HepG2 (cell line): ENCODE data around the gene SEMA6B. TPM values are rescaled to one million over a fixed set of nuclear protein-coding genes. Genes with fewer than 3 reads are reported as not detected.
A peak's percentile ranks its signal among the peaks of the same experiment; 100 is the strongest.

Experiments used
- ATRX ChIP-seq: sonication (generic); formaldehyde crosslinking; IDR thresholded peaks from 2 replicates; pipeline ENCODE4 v1.4.0; 2020; ENCODE audit warnings: missing genetic modification reagents, borderline replicate concordance
- CBFB ChIP-seq: sonication (generic); formaldehyde crosslinking; IDR thresholded peaks from 2 replicates; pipeline ENCODE4 v1.4.0; 2020; ENCODE audit warnings: missing genetic modification reagents
- CEBPB ChIP-seq: IDR thresholded peaks from 2 replicates; pipeline ENCODE4 v1.6.1; 2011; ENCODE audit warnings: low read depth, low read length, improper control_type of control experiment, borderline replicate concordance
- CEBPG ChIP-seq: IDR thresholded peaks from 2 replicates; pipeline ENCODE4 v1.6.1; 2016
- CHD2 ChIP-seq: IDR thresholded peaks from 2 replicates; pipeline ENCODE4 v1.6.1; 2011; ENCODE audit warnings: low read depth, low read length, improper control_type of control experiment
- EHMT2 ChIP-seq: fragments of 200-600 bp; sonication (generic); IDR thresholded peaks from 2 replicates; pipeline ENCODE4 v1.7.0; 2017; ENCODE audit warnings: antibody characterized with exemption, low read depth, low read length, borderline replicate concordance
- ELF3 ChIP-seq: IDR thresholded peaks from 2 replicates; pipeline ENCODE4 v1.6.1; 2016; ENCODE audit warnings: missing genetic modification reagents, missing compliant biosample characterization
- GPN1 ChIP-seq: sonication (generic); formaldehyde crosslinking; IDR thresholded peaks from 2 replicates; pipeline ENCODE4 v1.5.1; 2020; ENCODE audit warnings: missing genetic modification reagents, borderline replicate concordance
- KDM5A ChIP-seq: fragments of 200-600 bp; sonication (generic); IDR thresholded peaks from 2 replicates; pipeline ENCODE4 v1.7.0; 2018; ENCODE audit warnings: antibody characterized with exemption, mild to moderate bottlenecking, low read length, borderline replicate concordance
- NCOA2 ChIP-seq: sonication (generic); formaldehyde crosslinking; IDR thresholded peaks from 2 replicates; pipeline ENCODE4 v1.8.0; 2022; ENCODE audit warnings: inconsistent platforms
- NFIC ChIP-seq: IDR thresholded peaks from 2 replicates; pipeline ENCODE4 v1.6.1; 2012; ENCODE audit warnings: mild to moderate bottlenecking, low read length, inconsistent platforms
- PAWR ChIP-seq: sonication (generic); formaldehyde crosslinking; IDR thresholded peaks from 2 replicates; pipeline ENCODE4 v1.4.0; 2020; ENCODE audit warnings: missing genetic modification reagents, mild to moderate bottlenecking, borderline replicate concordance
- SP140L ChIP-seq: sonication (generic); formaldehyde crosslinking; IDR thresholded peaks from 2 replicates; pipeline ENCODE4 v1.4.0; 2020; ENCODE audit warnings: missing genetic modification reagents, borderline replicate concordance
- SRF ChIP-seq: IDR thresholded peaks from 2 replicates; pipeline ENCODE4 v1.6.1; 2011; ENCODE audit warnings: mild to moderate bottlenecking, low read depth, low read length, moderate library complexity
- XRCC5 ChIP-seq: fragments of 200-400 bp; formaldehyde crosslinking; optimal IDR thresholded peaks from 2 replicates; pipeline ENCODE3; 2017; ENCODE audit warnings: mild to moderate bottlenecking, low read length
- ZNF274 ChIP-seq: sonication (generic); formaldehyde crosslinking; IDR thresholded peaks from 2 replicates; pipeline ENCODE4 v1.5.1; 2020; ENCODE audit warnings: mild to moderate bottlenecking, missing genetic modification reagents
- ZNF335 ChIP-seq: sonication (generic); formaldehyde crosslinking; IDR thresholded peaks from 2 replicates; pipeline ENCODE4 v1.4.0; 2020; ENCODE audit warnings: missing genetic modification reagents
- ZNF710 ChIP-seq: sonication (generic); formaldehyde crosslinking; IDR thresholded peaks from 2 replicates; pipeline ENCODE4 v1.5.0; 2020; ENCODE audit warnings: mild to moderate bottlenecking, missing genetic modification reagents, borderline replicate concordance
- ZNF761 ChIP-seq: sonication (generic); formaldehyde crosslinking; conservative IDR thresholded peaks from 2 replicates; pipeline ENCODE4 v1.4.0; 2020; ENCODE audit warnings: mild to moderate bottlenecking, missing genetic modification reagents
- ZNF775 ChIP-seq: sonication (generic); formaldehyde crosslinking; IDR thresholded peaks from 2 replicates; pipeline ENCODE4 v1.4.0; 2020; ENCODE audit warnings: missing genetic modification reagents, mild to moderate bottlenecking, moderate library complexity, borderline replicate concordance
- polyA plus RNA-seq, 8 experiments: library from polyadenylated mRNA; depleted of rRNA in 3 of 8; stranded (reverse) in 7 of 8; unstranded in 1 of 8; fragments of >200 nt; fragmentation: Illumina TruSeq in 4 of 8; extraction: Trizol in 4 of 8; gene quantifications; 2 replicates each; pipeline versions ENCODE4 v1.2.1 to v1.2.3, GENCODE V29; 2011 to 2016; ENCODE audit warnings: low read depth in 4 of 8, missing spikeins in 1 of 8, mixed read lengths in 1 of 8; ENCODE audit not compliant: insufficient read depth in 1 of 8
- total RNA-seq, 5 experiments: library from RNA; depleted of rRNA; stranded (reverse); fragments of >200 nt; fragmentation: Illumina TruSeq; extraction: Trizol; gene quantifications; 2 replicates each; pipeline ENCODE4 v1.2.3, GENCODE V29; 2016; ENCODE audit warnings: low read depth in 1 of 5
- TF ChIP-seq, protein P1 (sequence below): sonication (generic); formaldehyde crosslinking; IDR thresholded peaks from 2 replicates; pipeline ENCODE4 v1.8.0; 2022; ENCODE audit warnings: missing genetic modification reagents, mild to moderate bottlenecking, inconsistent platforms, borderline replicate concordance
- TF ChIP-seq, protein P2 (sequence below): IDR thresholded peaks from 2 replicates; pipeline ENCODE4 v1.6.1; 2016; ENCODE audit warnings: missing compliant biosample characterization, missing genetic modification reagents, borderline replicate concordance
- TF ChIP-seq, protein P3 (sequence below): IDR thresholded peaks from 2 replicates; pipeline ENCODE4 v1.6.1; 2012; ENCODE audit warnings: low read depth, low read length, improper control_type of control experiment
- TF ChIP-seq, protein P4 (sequence below): sonication (generic); formaldehyde crosslinking; IDR thresholded peaks from 2 replicates; pipeline ENCODE4 v1.8.1; 2023; ENCODE audit warnings: mild to moderate bottlenecking, missing genetic modification reagents

SEMA6B gene
- total and polyA plus RNA-seq, 2 of the 13 experiments (the other 11 are each of a cell fraction or from before 2014, with no cell fraction given), result 45.5 to 67.1 TPM

DNA sequence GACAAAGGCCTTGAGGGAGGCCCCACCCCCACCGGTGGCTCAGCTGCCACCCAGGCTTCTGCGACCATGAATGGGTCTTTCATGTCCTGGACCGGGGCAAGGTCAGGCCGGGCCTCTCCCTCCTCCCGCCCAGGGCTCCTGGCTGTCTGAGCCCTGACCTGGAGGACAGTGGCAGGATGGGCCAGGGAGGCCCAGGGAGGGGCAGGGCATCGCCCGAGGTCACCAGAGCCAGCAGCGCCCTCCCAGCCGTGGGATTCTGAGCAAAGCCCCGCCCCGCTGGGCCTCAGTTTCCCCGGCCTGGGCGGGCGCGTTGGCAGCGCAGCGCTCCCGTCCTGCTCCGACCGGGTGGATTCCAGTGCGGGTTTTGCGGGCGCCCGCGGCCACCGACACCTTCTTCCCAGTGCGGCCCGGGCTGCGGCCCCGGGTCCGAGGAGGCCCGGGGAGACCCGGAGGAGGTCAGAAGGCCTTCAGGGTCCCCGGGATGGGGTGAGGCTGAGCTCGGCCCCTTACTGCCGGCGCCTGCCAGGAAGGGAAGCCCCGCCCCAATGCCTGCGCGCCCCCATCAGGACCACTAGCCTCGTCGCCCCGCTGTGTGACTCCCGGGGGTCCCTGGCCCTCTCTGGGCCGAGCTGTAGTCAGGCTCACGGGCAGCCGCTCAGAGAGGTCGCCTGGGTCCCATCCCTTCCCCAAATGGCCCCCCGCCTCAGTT is 24.6 kb upstream of the SEMA6B start (continued):
- TF ChIP-seq SP140L (CRISPR knock-in tag) (no peak), CHD2 (peak; percentile 50; the same call in 1 of the 2 replicates), SRF (no peak), ZNF335 (CRISPR knock-in tag) (0 out of 2 replicates have a peak, but pooled peaks have one; percentile 36), ELF3 (peak; percentile 53; the same call in 1 of the 2 replicates), GPN1 (CRISPR knock-in tag) (no peak), CBFB (CRISPR knock-in tag) (peak; percentile 87), CEBPB (no peak), NCOA2 (CRISPR knock-in tag) (peak; percentile 94), ZNF761 (CRISPR knock-in tag) (peak; percentile 45; the same call in 1 of the 2 replicates), KDM5A (no peak), EHMT2 (no peak), PAWR (CRISPR knock-in tag) (0 out of 2 replicates have a peak, but pooled peaks have one; percentile 37), ZNF775 (CRISPR knock-in tag) (0 out of 2 replicates have a peak, but pooled peaks have one; percentile 31), ZNF710 (peak; percentile 88), NFIC (no peak), ZNF274 (CRISPR knock-in tag) (no peak), CEBPG (CRISPR knock-in tag) (peak; percentile 11; the same call in 1 of the 2 replicates), XRCC5 (peak; percentile 51), ATRX (CRISPR knock-in tag) (no peak)
- TF ChIP-seq, protein P1, sequence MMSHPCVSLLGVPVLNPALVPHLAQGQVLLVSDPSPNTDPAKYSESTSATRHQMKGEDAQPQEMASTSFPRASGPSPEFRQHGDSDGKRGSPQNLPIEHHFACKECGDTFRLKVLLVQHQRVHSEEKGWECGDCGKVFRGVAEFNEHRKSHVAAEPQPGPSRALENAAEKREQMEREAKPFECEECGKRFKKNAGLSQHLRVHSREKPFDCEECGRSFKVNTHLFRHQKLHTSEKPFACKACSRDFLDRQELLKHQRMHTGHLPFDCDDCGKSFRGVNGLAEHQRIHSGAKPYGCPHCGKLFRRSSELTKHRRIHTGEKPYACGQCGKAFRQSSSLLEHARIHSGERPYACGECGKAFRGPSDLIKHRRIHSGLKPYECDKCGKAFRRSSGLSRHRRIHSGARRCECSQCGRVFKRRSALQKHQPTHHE, result 0 out of 2 replicates have a peak, but pooled peaks have one; percentile 24
- TF ChIP-seq, protein P2, sequence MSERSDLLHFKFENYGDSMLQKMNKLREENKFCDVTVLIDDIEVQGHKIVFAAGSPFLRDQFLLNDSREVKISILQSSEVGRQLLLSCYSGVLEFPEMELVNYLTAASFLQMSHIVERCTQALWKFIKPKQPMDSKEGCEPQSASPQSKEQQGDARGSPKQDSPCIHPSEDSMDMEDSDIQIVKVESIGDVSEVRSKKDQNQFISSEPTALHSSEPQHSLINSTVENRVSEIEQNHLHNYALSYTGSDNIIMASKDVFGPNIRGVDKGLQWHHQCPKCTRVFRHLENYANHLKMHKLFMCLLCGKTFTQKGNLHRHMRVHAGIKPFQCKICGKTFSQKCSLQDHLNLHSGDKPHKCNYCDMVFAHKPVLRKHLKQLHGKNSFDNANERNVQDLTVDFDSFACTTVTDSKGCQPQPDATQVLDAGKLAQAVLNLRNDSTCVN, result no peak
- TF ChIP-seq, protein P3, sequence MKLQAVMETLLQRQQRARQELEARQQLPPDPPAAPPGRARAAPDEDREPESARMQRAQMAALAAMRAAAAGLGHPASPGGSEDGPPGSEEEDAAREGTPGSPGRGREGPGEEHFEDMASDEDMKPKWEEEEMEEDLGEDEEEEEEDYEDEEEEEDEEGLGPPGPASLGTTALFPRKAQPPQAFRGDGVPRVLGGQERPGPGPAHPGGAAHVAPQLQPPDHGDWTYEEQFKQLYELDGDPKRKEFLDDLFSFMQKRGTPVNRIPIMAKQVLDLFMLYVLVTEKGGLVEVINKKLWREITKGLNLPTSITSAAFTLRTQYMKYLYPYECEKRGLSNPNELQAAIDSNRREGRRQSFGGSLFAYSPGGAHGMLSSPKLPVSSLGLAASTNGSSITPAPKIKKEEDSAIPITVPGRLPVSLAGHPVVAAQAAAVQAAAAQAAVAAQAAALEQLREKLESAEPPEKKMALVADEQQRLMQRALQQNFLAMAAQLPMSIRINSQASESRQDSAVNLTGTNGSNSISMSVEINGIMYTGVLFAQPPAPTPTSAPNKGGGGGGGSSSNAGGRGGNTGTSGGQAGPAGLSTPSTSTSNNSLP, result no peak
- TF ChIP-seq, protein P4, sequence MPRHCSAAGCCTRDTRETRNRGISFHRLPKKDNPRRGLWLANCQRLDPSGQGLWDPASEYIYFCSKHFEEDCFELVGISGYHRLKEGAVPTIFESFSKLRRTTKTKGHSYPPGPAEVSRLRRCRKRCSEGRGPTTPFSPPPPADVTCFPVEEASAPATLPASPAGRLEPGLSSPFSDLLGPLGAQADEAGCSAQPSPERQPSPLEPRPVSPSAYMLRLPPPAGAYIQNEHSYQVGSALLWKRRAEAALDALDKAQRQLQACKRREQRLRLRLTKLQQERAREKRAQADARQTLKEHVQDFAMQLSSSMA, result no peak
